Ishikawa (cell line): ENCODE results near the gene SPOUT1.

Source experiments
- CEBPB ChIP-seq: IDR thresholded peaks from 2 replicates; pipeline ENCODE4 v1.6.1; 2012
- CREB1 ChIP-seq: IDR thresholded peaks from 2 replicates; pipeline ENCODE4 v1.6.1; 2012; ENCODE audit warnings: low read depth
- EGR1 ChIP-seq: IDR thresholded peaks from 2 replicates; pipeline ENCODE4 v1.6.1; 2012
- EP300 ChIP-seq: IDR thresholded peaks from 2 replicates; pipeline ENCODE4 v1.6.1; 2012; ENCODE audit warnings: borderline replicate concordance
- FOXM1 ChIP-seq: IDR thresholded peaks from 2 replicates; pipeline ENCODE4 v1.6.1; 2012; ENCODE audit warnings: low read depth, borderline replicate concordance
- NFIC ChIP-seq: IDR thresholded peaks from 2 replicates; pipeline ENCODE4 v1.6.1; 2012
- RAD21 ChIP-seq: IDR thresholded peaks from 2 replicates; pipeline ENCODE4 v1.6.1; 2012; ENCODE audit warnings: low read depth
- TAF1 ChIP-seq: IDR thresholded peaks from 2 replicates; pipeline ENCODE4 v1.6.1; 2012; ENCODE audit warnings: low read depth, mild to moderate bottlenecking
- TCF12 ChIP-seq: IDR thresholded peaks from 2 replicates; pipeline ENCODE4 v1.6.1; 2012; ENCODE audit warnings: low read depth
- TEAD4 ChIP-seq: IDR thresholded peaks from 2 replicates; pipeline ENCODE4 v1.6.1; 2012
- YY1 ChIP-seq: IDR thresholded peaks from 2 replicates; pipeline ENCODE4 v1.6.1; 2012; ENCODE audit warnings: low read depth
- ZBTB7A ChIP-seq: IDR thresholded peaks from 2 replicates; pipeline ENCODE4 v1.6.1; 2012; ENCODE audit warnings: low read depth
- TF ChIP-seq, protein P1 (sequence below): IDR thresholded peaks from 2 replicates; pipeline ENCODE4 v1.6.1; 2012; ENCODE audit warnings: low read depth, mild to moderate bottlenecking
- TF ChIP-seq, protein P2 (sequence below): IDR thresholded peaks from 2 replicates; pipeline ENCODE4 v1.6.1; 2012
- TF ChIP-seq, protein P3 (sequence below): IDR thresholded peaks from 2 replicates; pipeline ENCODE4 v1.6.1; 2012

Gene SPOUT1

DNA sequence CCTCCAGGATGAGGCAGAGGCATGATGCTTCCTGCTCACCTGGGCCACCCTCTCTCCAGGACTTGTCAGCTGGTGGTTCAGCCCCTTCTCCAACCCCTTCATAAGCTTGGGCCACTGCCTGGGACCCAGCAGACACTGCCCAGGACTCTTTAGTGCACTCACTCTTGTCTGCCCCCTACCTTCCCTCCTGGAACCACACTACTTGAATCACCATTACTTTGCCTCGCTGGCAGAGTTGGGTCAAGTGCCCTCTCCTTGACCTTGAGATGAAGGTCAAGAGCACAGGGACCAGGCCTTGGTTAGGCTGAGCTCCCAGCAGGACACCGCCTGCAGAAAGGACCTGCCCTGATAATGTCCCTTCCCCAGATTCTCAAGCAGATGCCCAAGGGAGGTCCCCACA lies 19.8 kb downstream of the SPOUT1 start:
- TF ChIP-seq TEAD4 (no peak), NFIC (no peak), YY1 (no peak), TCF12 (no peak), RAD21 (no peak), EGR1 (no peak), FOXM1 (no peak), ZBTB7A (no peak), CREB1 (no peak), CEBPB (no peak), EP300 (no peak), TAF1 (no peak)
- TF ChIP-seq, protein P1, sequence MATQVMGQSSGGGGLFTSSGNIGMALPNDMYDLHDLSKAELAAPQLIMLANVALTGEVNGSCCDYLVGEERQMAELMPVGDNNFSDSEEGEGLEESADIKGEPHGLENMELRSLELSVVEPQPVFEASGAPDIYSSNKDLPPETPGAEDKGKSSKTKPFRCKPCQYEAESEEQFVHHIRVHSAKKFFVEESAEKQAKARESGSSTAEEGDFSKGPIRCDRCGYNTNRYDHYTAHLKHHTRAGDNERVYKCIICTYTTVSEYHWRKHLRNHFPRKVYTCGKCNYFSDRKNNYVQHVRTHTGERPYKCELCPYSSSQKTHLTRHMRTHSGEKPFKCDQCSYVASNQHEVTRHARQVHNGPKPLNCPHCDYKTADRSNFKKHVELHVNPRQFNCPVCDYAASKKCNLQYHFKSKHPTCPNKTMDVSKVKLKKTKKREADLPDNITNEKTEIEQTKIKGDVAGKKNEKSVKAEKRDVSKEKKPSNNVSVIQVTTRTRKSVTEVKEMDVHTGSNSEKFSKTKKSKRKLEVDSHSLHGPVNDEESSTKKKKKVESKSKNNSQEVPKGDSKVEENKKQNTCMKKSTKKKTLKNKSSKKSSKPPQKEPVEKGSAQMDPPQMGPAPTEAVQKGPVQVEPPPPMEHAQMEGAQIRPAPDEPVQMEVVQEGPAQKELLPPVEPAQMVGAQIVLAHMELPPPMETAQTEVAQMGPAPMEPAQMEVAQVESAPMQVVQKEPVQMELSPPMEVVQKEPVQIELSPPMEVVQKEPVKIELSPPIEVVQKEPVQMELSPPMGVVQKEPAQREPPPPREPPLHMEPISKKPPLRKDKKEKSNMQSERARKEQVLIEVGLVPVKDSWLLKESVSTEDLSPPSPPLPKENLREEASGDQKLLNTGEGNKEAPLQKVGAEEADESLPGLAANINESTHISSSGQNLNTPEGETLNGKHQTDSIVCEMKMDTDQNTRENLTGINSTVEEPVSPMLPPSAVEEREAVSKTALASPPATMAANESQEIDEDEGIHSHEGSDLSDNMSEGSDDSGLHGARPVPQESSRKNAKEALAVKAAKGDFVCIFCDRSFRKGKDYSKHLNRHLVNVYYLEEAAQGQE: no peak
- TF ChIP-seq, protein P2, sequence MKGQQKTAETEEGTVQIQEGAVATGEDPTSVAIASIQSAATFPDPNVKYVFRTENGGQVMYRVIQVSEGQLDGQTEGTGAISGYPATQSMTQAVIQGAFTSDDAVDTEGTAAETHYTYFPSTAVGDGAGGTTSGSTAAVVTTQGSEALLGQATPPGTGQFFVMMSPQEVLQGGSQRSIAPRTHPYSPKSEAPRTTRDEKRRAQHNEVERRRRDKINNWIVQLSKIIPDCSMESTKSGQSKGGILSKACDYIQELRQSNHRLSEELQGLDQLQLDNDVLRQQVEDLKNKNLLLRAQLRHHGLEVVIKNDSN: no peak
- TF ChIP-seq, protein P3, sequence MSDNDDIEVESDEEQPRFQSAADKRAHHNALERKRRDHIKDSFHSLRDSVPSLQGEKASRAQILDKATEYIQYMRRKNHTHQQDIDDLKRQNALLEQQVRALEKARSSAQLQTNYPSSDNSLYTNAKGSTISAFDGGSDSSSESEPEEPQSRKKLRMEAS: no peak

DNA sequence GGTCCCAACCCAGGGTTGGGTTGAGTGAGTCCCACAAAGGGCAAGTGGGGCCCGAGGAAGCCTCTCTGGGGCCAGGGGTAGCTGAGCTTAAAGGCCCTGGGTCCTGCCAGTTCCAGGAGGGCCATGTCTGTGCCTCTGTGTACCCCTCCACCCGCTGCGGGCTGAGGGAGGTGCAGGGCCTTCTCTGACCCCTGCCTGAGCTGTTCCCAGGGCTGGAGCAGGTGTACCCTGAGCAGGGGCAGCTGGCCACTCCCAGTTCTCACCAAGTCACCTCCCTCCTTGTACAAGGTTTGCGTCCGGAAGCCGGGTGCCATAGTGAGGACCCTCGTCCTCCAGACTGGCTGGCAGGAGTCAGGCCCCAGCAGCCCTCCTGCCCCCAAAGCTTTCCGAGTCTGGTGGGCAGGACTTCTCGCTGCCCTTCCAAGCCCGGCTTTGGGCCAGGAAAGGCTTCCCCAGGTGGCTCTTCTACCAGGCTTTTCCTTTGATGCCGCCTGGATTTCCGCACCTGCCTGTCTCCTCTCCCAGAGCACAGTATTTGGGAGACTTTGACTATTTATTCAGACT lies 20.5 kb downstream of the SPOUT1 start:
- TF ChIP-seq, protein P2: no peak
- TF ChIP-seq TCF12: no peak
- TF ChIP-seq RAD21: no peak
- no peak for TF ChIP-seq CREB1
- no peak for TF ChIP-seq EP300
- TF ChIP-seq YY1: no peak
- no peak for TF ChIP-seq NFIC
- no peak for TF ChIP-seq CEBPB
- TF ChIP-seq, protein P3: no peak
- TF ChIP-seq TEAD4: no peak
- no peak for TF ChIP-seq FOXM1
- no peak for TF ChIP-seq EGR1
- TF ChIP-seq TAF1: no peak
- no peak for TF ChIP-seq ZBTB7A

DNA sequence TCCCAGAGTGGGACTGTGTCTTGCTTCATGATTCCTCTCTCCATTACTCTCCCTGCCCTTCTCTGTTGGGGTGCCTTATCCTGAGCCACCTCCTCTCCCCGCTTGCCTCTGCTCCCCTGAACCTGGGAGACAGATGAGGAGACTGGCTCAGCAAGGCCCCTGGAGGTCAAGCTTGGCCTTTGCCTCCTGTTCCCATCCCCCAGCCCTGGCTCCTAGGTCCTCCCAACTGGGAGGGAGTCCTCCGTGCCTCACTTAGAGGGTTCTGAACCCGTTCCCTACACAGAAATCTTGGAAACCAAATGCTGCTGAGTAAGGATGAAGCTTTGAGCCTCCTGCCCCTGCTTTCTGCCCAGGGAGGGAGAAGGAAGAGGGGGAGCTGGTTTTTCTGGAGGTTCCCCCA lies 21.1 kb downstream of the SPOUT1 start:
- TF ChIP-seq RAD21 (no peak), FOXM1 (no peak), TEAD4 (no peak), YY1 (no peak), CREB1 (no peak), EP300 (no peak), EGR1 (no peak), NFIC (no peak), TAF1 (no peak)
- TF ChIP-seq, protein P2: no peak
- TF ChIP-seq, protein P1: no peak
- TF ChIP-seq, protein P3: no peak

DNA sequence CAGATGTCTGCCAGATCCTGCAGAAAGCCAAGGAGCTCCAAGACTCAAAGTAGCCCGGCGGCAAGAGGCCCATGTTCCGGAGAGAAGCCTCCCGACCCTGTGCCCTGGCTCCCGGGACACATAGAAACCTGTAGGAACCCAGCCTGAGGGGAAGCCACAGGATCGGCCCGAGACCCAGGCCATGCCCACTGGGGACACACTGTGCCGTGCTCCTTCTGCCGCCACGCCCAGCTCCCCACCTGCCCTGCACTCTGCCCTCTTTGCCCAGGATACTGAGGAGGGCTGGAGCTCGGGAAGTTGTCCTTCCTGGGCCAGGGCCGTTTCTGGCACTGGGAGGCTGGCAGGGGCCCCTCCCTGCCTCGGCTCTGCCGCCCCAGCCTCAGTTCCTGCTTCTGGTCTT lies 21.8 kb downstream of the SPOUT1 start:
- TF ChIP-seq, protein P2: no peak
- TF ChIP-seq ZBTB7A (no peak), RAD21 (no peak), CREB1 (no peak)
- TF ChIP-seq, protein P1: no peak
